ENCODE measurements around the gene CYTH2. TPM values are rescaled to one million over a fixed set of nuclear protein-coding genes. Genes with fewer than 3 reads are reported as not detected.
A peak's percentile ranks its signal among the peaks of the same experiment; 100 is the strongest.

The CYTH2 gene
- total RNA-seq, 1 experiment from 2014 or later, result 26.3 TPM

GRCh38 chr19:48452289-48453190 lies 16.6 kb upstream of the CYTH2 start:
- no peak for DNase-seq (ENCODE audit: extremely low read depth, low read depth)

DNA sequence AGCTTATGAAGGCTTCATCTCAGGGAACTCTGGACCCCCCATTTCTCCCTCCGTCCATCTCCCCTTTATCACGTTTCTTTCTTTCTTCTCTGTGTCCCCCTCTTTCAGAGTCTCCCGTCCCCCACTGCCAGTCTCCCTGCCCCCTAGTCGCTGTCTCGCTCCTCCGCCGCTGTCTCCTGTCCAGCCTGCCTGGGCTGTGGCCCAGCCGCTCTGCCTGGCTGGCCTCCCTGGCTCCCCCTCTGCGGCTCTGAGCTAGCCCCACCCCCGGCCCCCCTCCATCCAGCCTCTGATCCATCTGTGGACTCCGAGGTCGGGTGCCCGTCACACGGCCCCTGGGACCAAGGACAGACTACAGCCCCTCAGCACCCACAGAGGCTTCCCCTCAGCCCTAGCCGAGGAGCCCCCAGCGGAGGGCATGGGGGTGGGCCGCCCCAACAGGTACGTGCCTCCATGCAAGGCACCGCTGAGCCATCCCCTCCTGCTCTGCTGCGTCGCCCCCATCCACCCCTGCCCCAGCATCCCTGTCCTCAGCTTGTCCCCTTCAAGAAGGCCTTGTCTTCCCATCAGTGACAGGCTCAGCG lies 14.9 kb upstream of the CYTH2 start:
- no peak for DNase-seq (ENCODE audit: extremely low read depth, low read depth)

DNA sequence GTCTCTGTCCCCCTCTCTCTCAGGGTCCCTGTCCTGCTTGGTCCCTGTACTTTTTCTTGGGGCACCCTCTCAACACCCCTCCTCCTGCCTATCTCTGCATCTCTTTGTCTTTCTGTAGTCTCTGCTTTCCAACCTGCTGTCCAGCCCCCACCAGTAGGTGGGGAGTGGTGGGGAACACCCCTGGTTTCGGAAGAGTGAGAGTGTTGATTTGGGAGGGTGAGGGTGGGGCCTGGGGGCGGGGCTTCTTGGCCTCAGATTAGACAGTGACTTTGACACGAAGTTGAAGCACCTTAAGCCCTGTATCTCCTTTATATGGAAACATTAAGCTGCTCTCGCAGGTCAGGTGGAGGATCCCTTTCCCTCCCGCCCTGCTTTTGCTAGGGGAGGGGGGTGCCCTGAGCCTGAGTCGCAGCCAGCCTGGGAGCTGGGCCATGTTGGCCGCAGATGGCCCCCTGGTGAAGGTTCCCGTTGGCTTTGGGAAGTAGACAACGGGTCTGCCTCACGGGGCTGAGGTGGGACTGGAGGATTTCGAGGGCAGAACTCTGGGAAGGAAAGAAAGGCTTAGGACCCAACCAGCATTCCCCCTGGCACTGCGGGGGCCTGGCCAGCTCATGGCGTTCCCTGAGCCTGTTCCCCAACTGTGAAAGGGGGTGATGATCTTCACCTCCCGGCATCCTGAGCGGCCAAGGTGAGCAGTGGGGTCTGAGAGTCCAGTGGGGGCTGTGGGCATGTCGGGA lies 13.8 kb upstream of the CYTH2 start, which contains the start of gene KCNJ14:
KCNJ14 (plus strand) TSS at position 404 of the 737 bp plus-strand sequence. CDS start 6,151 bp downstream, outside the sequence.
- DNase-seq (ENCODE audit: extremely low read depth, low read depth), result no peak

GRCh38 chr19:48455908-48456562 lies 13.1 kb upstream of the CYTH2 start:
- no peak for DNase-seq (ENCODE audit: extremely low read depth, low read depth)

DNA sequence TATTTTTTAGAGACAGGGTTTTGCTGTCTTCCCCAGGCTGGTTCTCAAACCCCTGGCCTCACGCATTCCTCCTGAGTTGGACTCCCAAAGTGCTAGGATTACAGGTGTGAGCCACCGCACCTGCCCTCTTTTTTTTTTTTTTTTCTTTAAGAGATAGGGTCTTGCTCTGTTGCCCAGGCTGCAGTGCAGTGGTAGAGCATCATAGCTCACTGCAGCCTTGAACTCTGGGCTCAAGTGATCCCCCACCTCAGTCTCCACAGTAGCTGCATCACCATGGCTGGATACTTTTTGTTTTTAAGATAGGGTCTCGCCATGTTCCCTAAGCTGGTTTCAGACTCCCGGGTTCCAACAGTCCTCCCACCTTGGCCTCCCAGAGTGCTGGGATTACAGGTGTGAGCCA lies 12.3 kb upstream of the CYTH2 start:
- DNase-seq (ENCODE audit: extremely low read depth, low read depth), result no peak

GRCh38 chr19:48458016-48458415 lies 11.2 kb upstream of the CYTH2 start:
- no peak for DNase-seq (ENCODE audit: extremely low read depth, low read depth)

- DNase-seq (ENCODE audit: extremely low read depth, low read depth), result no peak
These were observed 7.6 kb upstream of the CYTH2 start for GRCh38 chr19:48461651-48461981.

- no peak for DNase-seq (ENCODE audit: extremely low read depth, low read depth)
These were observed 7.0 kb upstream of the CYTH2 start for GRCh38 chr19:48461982-48462655.

DNA sequence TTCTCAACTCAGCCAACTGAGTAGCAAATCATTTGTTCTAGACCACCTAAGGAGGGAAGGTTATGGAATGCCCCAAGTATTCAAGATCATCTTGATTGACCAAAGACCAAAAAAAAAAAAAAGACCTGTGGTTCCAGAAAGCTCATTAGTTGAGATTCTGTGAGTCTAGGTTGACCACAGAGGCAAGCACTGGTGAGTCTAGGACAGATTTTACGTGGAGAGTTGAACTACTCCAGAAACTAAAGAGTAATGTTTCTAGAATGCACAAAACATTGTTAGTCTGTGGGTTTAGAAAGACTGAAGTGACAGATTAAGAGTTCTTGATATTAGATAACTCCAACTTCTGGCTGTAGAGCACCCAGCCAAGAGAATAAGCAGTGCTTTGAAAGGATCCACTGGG lies 4.0 kb upstream of the CYTH2 start:
- no peak for DNase-seq (ENCODE audit: extremely low read depth, low read depth)

- no peak for DNase-seq (ENCODE audit: extremely low read depth, low read depth)
These were observed 2.4 kb upstream of the CYTH2 start for GRCh38 chr19:48466561-48467325.

DNA sequence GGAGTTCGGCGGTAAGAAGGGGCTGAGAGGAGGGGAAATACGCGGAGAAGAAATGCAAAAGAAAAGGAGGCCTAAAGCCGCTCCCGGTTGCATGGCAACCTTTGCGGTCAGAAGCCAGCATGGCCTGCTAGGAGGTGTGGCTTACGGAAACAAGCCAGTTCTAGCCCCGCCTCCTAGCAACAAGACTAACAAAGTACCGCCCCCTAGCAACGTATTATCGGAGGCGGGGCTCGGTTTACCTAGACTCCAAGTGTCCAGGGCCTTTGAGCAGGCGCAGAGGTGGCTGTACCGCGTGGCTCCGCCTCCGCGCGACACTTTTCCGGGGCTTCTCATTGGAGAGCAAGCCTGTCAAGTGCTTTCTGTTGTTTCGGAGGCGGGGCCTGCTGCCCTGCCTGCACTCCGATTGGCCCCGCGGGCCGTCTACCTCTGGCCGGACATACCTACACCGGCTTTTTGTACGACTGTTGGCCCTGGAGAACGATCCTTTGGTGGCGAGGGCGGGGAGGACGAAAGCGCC lies 339 bp upstream of the CYTH2 start:
- peak; percentile 98 for DNase-seq (ENCODE audit: extremely low read depth, low read depth)

DNA sequence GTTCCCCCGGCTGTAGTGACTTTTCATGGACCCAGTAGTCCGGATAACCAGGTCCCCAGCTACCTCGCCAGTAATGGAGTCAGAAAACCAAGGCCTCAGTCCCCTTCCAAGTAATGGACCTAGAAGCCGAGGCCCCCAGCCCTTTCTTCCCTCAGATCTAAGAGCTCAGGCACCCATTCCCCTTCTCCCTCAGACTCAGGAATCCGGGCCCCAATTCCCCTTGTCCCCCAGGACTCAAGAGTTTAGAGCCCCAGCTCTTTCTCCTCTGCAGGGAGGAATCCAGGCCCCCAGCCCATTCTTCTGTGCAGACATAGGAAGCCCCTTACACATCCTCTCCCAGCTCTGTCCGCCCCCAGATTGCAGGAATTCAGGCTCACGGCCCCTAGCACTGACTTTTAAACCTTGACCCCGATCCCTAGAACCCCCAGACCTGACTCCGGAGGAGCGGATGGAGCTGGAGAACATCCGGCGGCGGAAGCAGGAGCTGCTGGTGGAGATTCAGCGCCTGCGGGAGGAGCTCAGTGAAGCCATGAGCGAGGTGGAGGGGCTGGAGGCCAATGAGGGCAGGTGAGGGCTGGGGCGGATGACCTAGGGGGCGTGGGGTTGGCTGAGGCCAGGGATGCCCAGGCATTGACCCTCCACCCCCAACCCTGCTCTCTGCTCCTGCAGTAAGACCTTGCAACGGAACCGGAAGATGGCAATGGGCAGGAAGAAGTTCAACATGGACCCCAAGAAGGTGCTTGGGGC lies 938 bp downstream of the CYTH2 start:
- no peak for DNase-seq (ENCODE audit: extremely low read depth, low read depth)

- DNase-seq (ENCODE audit: extremely low read depth, low read depth), result no peak
These were observed 1.7 kb downstream of the CYTH2 start for GRCh38 chr19:48470856-48471255.

GRCh38 chr19:48471836-48472235 lies 2.7 kb downstream of the CYTH2 start:
- DNase-seq (ENCODE audit: extremely low read depth, low read depth), result no peak

GRCh38 chr19:48473161-48473966 lies 4.2 kb downstream of the CYTH2 start:
- DNase-seq (ENCODE audit: extremely low read depth, low read depth), result no peak

GRCh38 chr19:48474084-48474592 lies 5.0 kb downstream of the CYTH2 start:
- DNase-seq (ENCODE audit: extremely low read depth, low read depth), result no peak

DNA sequence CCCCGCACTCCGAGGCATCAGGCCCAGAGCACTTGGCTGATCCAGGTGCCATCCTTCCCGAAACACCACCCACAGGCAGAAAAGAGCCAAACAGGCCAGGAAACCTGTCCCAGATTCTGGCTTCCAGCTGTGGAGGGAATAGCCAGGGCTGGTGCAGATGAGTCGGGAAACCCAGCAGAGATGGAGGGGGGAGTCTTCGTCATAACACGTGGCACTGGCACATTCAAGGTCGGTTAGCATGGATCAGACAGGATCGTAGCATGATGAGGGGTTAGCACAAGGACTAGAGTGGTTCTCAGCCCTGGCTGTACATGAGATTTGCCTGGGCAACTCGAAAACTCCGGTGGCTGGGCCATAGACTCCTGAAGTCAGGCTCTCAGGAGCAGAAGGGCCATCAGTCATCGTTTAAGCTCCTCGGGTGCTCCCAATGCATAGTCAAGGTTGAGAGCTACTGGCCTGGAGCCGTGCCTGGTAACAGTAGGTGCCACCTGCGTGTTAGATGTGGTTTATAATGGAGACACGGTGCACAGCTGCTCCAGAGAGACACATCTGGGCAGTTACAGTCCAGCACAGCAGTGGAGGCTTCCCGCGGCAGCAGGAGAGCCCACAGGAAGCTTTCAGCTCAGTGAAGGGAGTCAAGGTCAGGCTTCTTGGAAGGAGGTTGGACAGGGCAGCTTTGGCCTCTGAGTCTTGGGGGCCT lies 6.3 kb downstream of the CYTH2 start:
- no peak for DNase-seq (ENCODE audit: extremely low read depth, low read depth)

Data from NCI-H460 (cell line).